CD4-positive, alpha-beta T cell treated with Interleukin-4 for 1 hour (primary cell): ENCODE results near the gene CYP39A1.

Source experiments
- DNase-seq, 2 donors: peaks; one replicate each; pipeline ENCODE4 v3.0.0-alpha.2; 2020 to 2022

The CYP39A1 gene

GRCh38 chr6:46509981-46510510 lies 142.6 kb downstream of the CYP39A1 start:
- no peak for DNase-seq

DNA sequence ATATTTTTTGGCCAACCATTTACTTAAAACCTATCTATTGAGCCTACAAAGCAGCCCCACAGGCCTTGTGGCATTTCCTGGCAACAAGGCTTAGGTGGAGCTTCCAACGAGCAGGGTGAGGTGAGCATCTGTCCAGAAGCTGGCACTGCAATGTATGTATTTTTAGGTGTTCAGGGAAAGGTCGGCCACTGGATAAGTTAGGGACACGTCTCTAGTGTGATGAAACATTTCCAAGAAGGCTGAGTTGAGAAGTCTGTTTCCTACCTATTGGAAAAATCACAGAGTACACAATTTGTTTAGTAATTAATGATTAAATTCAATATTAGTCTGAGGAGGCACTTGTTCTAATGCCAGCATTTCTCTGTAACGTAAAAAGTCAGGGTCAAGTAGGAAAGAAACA lies 143.6 kb downstream of the CYP39A1 start:
- no peak for DNase-seq

DNA sequence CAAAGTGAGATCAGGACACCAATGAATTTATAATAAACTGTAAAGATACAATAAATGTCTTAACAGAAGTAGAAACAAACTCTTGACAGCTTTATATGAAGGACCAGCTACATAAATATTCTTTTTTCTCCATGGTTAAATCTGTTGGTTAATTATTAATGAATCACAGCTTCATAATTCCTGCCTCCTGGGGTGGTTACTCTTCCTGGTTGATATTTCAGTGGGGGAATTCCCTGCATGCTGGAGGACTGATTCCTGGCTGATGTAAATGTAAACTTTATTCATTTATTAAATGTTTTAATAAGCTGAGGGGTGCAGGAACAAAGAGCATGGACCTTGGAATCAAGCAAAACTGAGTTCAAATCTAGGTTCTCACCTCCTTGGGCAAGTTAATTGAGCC lies 145.2 kb downstream of the CYP39A1 start:
- no peak for DNase-seq

- no peak for DNase-seq
Observed at GRCh38 chr6:46505693-46506512, 146.7 kb downstream of the CYP39A1 start.

DNA sequence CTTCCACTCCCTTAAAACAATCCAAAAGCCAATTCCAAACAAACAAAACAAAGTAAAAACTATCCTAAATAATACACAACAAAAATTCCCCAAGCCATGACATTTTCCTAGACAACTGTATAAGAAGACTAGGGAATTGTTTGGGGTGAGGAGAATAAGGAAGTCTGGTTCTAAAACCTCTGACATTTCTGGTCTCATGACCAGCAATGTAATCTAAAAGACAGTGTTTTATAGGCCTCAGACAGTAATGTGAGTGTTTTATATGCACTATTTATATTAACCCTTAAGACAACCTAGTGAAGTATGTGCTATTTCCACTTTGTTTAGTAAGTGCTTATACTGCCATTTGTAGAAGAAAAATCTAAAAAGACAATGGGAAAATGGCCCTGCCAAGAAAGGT lies 148.4 kb downstream of the CYP39A1 start:
- no peak for DNase-seq

DNA sequence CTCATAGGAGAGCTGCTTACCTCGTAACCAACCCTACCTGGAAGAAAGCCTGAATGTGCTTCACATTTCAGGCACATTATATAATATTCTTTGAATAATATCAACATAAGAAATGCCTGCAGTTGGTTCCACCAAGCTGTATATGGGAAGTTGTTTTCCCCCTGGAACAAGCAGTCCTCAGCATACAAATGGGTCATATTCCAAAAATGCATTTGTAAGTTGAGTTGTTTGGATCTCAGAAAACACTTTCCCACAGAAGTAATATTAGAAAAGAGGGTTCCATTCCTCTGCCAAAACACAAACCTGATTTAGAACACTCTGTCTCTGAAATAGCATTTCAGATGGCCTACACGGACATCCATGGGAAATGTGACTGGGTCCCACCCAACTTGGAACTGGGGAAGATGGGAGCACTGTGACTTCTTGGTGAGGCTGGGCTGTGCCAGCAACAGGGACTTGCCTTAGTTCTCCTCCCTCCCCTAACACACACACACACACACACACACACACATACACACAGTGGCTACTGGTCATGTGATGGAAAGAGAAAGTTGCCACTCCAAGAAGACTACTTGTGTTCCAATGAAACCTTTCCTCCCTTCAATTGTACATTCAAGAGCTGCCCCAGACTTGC lies 150.0 kb downstream of the CYP39A1 start:
- DNase-seq = no peak

DNA sequence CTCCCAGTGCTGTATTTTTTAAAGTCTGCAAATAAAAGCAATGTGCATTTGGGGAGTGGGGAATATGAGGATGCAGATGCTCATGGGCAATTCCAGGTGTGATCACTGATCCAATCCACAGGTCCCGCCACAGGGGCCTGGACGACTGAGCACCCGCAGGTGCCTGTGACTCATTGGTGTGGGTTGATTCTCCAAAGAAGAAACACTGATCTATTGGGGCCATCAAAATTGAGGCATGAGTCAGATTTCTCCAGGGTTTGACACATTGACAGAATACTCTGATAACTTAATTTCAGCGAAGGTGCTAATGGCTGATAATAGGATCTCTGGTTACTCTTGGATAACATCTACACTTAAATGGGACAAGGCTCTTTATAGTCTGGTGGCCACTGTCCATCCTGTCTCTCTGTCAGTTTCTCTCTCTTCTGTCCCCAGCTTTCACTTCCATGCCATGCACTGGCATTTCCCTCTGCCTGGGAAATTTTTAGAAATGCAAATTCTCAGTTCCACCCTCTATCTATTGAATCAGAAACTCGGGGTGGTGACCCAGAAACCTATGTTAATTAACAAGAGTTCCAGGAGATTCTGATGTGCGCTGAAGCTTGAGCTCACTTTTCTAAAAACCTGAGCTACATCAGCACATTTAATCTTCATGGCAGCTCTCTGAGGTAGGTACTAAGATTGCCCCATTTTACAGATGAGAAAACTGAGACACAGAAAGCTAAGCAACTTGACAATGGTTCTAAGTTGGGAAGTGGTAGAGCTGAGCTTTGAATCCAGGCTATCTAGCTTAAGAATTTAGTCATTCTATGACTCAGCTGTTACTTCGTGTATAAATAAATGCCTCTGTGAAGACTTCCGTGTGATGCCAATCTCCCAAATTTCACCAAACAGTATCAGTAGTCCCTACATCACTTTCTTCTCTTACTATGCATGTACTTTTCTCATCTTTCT lies 151.2 kb downstream of the CYP39A1 start:
- DNase-seq = no peak

DNA sequence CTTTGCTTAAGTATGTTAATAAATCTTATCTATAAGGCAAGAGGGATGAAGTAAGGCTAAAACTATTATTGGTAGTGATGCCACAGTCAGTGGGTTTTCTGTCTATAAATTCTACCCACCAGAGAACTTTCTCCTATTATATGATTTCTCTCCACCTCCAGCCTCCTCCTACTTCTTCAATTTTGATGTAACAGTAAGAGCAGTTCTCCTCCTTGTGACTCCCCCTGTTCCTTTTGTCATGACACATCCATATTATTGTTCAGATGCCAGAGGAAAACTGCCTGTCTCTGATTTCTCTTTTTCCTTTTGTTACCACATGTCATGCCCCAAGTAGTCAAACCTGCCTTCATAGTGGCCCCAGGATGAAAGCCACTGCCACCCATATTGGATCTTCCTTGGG lies 152.2 kb downstream of the CYP39A1 start:
- no peak for DNase-seq
